IPS-18c (cell line): Measurements from ENCODE around the gene RHOC.

Source experiments
- H3K4me3 ChIP-seq: 2 replicates; pipeline ENCODE4 v1.7.0; 2013; ENCODE audit warnings: low read depth, mild to moderate bottlenecking, low read length, moderate library complexity; ENCODE audit not compliant: insufficient read depth
- H3K9me3 ChIP-seq: one replicate; pipeline ENCODE4 v1.6.1; 2013; ENCODE audit warnings: mild to moderate bottlenecking, low read length, moderate library complexity; ENCODE audit not compliant: control insufficient read depth, insufficient read depth

Gene RHOC

DNA sequence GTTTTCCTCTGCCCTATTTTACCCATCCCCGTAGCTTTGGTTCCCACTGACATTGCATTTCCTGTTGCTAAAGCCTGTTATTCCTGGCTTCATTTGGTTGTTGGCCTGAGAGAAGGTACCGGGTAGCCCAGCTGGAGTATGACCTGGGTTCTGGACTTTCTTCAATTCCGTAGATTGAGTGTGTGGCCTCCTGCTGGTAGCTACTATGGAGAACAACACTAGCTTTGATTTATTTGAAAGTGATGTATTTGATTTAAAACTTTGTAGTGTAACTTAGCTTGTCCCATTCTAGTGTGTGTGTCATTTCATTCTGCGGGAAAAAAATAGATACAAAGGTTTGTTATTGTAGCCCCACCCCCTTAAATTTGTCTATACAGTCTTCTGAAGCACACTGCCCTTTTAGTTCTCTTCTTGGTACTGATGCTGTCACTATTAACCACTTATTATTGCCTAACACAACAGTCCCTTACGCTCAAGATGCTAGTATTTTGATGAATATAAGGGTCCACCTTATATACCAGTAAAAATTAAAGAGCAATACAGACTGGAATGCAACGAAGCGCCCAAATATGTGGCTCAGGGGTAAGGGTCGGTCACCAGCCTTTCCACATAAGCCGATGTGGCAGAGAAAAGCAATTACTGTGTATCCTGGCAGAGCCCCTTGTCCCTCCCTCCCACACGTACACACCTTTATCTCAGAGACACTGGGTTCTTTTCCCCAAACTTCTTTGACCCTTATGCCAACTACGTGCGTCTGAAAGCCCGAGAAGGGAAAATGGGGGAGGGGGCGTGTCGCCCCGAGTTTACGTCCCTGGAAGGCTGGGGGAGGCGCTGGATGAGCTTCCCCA lies 33.1 kb downstream of the RHOC start:
- peak overlapping the region; percentile 74 for H3K4me3 ChIP-seq
- no peaks in the 10 kb centered on the region for H3K9me3 ChIP-seq

DNA sequence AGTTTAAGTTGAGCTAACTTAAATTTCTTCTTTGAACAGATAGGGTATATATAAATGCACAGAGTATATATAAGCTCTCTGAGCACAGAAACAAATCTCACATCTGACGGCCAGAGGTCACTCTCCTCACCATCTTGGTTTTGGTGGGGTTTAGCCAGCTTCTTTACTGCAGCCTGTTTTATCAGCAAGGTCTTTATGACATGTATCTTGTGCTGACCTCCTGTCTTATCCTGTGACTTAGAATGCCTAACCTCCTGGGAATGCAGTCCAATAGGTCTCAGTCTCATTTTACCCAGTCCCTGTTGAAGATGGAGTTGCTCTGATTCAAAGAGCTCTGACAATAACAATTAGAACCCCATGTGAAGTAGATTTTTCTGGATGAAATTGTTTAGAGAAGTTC lies 34.1 kb downstream of the RHOC start:
- Histone ChIP-seq H3K9me3 (no peaks in the 10 kb centered on the region), H3K4me3 (no peak overlapping the region)

DNA sequence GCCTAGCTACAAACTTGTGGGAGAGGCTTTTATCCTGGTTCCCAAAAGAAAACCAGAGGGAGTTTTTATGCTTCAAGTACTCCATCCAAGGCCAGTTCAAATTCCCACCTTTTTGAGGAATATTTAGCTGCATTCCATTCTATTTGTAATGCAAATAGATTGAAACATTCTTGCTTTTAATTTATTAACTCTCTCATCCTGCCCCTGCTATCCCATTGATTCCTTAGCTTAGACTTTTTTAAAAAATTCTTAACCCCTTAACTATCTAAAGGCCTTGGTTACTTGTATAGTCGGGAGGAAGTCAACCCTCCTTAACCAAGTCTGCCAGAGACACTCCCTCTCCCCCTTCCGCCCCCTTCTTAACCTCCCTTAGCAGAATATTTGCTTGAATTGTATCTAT lies 34.9 kb downstream of the RHOC start:
- no peaks in the 10 kb centered on the region for H3K9me3 ChIP-seq
- no peak overlapping the region for H3K4me3 ChIP-seq

DNA sequence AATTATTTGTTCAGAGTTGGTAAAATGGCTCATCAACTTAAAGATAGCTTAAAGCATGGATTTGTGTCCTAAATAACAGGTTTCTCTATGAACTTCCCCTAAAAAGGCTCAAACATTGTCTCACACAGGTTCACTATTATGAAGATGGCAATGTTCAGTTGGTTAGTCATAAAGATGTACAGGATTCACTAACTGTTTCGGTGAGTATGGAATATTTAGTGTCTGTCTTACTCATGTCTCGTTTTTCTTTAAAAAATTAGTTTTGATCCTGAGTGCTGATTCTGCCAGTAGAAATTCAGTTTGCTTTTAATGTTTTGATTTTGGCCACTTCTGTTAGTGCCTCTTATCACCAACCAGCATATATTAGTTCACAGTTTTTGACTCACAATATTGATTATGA lies 40.0 kb downstream of the RHOC start:
- H3K9me3 ChIP-seq: no peaks in the 10 kb centered on the region

DNA sequence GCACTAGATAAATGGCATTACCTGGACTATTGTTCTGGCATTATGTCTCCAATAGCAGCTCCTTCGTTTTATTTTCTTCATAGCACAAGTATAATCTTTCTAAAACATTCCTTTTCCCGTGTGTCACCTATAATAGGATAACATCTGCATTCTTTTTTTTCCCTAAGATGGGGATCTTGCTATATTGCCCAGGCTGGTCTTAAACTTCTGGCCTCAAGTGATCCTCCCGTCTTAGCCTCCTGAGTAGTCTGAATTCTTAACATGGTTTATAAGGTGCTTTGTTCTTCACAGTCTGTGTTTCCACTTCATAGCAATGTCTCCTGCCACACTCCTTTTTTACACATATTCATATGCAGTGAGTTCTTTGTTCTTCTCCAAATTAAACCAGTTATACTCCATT lies 41.1 kb downstream of the RHOC start:
- H3K9me3 ChIP-seq: no peaks in the 10 kb centered on the region
- H3K4me3 ChIP-seq: no peak overlapping the region

More for the DNA sequence above, 40.0 kb downstream of the RHOC start:
- no peak overlapping the region for H3K4me3 ChIP-seq

DNA sequence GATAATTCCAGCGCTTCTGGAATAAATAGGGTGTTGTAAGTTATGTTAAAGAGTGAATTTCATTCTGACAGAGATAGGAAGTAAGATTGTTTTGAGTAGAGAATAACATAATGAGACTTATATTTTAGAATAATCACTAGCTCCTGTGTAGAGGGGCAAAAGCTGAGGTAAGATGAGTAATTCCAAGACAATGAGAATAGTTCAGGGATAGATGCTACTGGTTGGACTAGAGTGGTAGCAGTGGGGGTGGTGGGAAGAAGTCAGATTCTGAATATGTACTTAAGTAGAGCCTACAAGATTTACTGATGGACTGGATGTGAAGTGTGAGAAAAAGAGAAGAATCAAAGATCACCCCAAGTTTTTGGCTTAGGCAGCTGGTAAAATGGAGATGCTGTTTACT lies 55.7 kb downstream of the RHOC start:
- H3K9me3 ChIP-seq: no peaks in the 10 kb centered on the region
- no peak overlapping the region for H3K4me3 ChIP-seq
